Measurements from ENCODE around the gene SNX20.

Gene SNX20

GRCh38 chr16:50634947-50635346 lies 46.2 kb downstream of the SNX20 start:
- no peak for DNase-seq (ENCODE audit: low spot score)

- no peak for DNase-seq (ENCODE audit: low spot score)
These were observed 47.0 kb downstream of the SNX20 start for GRCh38 chr16:50634090-50634489.

GRCh38 chr16:50632927-50633800 lies 47.9 kb downstream of the SNX20 start:
- no peak for DNase-seq (ENCODE audit: low spot score)

DNA sequence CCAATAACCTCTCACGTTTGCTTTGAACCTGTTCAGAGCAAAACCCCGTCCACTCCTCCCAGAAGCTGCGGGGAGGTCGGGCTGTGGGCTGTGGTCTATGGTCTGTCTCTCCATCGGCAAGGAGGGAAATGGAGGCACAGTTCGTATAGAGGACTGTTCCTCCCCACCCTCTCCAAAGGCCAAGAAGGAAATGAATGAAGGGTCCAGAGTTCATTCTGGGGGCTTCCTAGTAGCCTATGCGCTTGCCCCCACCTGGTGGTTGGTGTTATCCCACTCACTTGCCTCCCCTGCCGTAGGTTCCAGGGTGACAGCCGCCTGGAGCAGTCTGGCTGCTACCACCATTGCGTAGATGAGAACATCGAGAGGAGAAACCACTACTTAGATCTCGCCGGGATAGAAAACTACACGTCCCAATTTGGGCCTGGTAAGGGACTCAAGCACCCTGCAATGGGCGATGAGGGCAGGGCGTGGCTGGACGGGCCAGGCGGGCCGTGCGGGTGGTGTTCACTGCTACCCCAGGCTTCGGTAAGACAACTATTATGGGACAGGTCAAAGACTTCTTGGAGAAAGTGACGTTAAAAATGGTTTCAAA lies 49.0 kb downstream of the SNX20 start:
- no peak for DNase-seq (ENCODE audit: low spot score)

DNA sequence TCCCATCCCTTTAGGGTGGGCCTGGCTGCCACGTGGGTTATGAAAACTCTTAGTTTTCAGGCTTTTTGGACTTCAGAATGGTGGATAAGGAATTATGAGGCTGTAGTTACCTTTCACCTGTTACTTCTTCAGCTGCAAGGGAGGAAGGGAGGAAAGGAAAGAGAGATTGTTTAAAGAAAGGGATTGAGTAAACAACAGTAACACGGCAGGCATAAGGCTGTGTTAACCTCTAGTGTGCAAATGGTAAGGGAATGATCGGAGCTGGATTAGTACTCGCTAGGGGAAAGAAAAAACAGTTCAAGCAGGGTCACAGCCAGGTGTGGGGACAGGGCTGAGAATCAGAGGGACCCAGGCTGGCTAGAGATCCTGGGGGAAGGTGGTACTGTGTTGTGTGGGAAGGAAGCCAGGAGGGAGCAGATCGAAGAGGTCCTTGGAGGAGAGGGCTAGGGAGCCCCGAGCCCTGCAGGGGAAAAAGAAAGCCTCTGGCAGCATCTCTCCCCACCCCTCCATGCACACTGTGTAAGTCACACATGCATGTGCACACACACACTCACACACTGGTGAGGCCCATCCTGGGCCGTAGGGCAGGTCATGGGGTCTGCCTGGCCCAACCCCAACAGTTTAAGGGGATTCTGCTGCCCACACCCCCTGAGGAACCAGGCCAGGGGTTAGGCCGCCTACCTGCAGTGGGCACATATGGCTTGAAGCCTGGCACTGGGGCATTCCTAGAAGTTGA lies 49.7 kb downstream of the SNX20 start:
- no peak for DNase-seq (ENCODE audit: low spot score)

DNA sequence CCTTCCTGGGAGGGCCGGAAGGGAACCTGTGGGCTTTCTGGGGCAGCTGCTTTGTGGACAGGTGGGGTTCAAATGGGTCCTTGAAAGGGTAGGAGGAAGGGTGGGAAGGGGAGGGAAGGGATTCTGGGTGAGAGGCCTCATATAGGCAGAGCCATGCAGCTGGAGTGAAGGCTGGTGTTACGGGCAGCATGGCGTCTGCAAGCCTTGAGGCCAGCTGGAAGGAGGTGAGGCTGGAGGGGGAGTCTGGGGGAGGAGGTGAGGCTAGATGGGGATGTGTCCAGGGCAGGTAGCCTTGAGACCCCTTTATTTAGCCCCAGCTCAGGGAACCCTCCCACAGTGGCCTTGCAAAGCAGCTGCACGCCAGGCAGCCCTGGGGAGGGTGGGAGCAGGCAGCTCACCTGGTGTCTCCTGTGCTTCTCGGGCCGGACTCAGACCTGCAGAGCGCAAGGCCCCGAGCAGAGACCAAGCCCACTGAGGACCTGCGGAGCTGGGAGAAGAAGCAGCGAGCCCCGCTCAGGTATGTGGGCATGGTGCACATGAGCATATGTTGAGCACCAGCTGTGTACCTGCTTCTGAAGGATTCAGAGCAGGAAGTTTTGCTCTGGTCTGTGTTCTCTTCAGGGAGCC lies 50.6 kb downstream of the SNX20 start:
- DNase-seq (ENCODE audit: low spot score), result no peak

GRCh38 chr16:50629334-50629733 lies 51.8 kb downstream of the SNX20 start:
- DNase-seq (ENCODE audit: low spot score), result no peak

GRCh38 chr16:50628156-50628802 lies 52.8 kb downstream of the SNX20 start:
- DNase-seq (ENCODE audit: low spot score), result no peak

DNA sequence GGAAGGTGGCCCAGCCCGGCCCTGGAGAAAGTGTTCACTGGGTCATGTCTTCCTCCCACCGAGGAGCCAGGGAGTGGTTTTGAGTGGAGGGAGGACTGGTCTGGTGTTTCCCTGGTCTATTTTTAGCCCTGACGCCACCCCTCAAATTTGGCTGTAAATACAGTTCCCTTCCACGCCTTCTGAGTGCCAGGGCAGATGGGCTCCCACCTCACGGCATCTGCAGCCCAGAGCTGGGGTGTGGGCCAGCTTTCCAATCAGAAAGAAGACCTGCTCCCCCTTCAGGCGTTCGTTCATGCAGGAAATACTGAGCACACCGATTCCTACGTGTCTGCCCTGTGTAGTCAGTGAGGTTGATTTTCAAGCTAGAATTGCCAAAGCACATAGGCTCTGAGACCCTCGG lies 53.7 kb downstream of the SNX20 start:
- DNase-seq (ENCODE audit: low spot score), result peak; percentile 47

DNA sequence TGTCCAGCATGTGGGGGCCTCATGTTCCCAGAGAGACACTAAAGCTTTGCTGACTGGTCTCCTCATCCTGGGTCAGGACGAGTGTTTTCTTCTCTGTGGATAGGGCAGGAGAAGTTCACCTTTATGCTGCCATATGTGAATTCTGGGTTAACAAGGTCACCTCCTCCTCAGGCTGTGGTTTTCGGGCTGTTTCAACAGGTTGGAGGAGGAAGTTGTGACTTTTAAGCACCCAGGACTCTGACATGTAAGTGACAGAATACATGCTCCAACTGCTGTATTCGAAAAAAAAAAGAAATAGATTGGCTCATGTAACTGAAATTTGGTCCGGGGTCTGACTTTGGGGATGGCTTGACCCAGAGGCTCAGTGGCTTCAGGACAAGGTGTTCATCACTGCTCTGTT lies 54.2 kb downstream of the SNX20 start:
- no peak for DNase-seq (ENCODE audit: low spot score)

GRCh38 chr16:50625374-50625773 lies 55.7 kb downstream of the SNX20 start:
- DNase-seq (ENCODE audit: low spot score), result no peak

GRCh38 chr16:50624449-50624970 lies 56.6 kb downstream of the SNX20 start:
- DNase-seq (ENCODE audit: low spot score), result no peak

DNA sequence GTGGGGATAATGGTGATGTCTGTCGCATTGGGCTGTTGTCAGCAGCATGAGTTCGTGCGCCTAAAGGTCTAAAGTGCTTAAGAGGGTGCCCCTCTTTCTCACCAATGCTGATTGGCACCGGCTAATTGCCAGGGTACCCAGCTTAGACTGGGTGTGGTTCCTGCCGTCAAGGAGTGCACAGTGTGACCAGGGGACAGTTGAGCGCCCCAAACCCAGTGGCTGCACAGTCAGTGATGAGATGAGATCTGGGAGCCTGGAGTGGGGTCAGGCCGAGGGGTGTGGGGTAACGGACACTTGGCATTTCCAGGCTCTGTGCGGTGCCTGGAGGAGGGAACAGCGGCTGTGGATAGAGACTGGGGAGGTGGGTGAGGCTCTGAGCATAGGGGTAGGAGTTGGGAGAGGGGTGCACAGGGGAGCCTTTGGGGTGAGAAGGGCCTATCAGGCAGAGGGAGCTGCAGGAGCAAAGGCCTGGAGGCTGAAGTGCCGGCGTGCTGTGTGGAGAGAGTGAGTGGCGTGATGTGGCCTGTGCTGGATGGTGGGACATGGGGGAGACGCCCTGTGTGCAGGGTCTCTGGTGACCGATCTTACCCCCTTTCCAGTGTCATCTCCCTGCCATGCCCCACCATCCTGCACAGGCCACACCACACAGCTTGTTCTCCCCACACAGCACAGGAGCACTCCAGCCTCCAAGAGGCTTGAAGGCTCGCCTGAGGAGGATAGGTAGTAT lies 58.3 kb downstream of the SNX20 start:
- no peak for DNase-seq (ENCODE audit: low spot score)

DNA sequence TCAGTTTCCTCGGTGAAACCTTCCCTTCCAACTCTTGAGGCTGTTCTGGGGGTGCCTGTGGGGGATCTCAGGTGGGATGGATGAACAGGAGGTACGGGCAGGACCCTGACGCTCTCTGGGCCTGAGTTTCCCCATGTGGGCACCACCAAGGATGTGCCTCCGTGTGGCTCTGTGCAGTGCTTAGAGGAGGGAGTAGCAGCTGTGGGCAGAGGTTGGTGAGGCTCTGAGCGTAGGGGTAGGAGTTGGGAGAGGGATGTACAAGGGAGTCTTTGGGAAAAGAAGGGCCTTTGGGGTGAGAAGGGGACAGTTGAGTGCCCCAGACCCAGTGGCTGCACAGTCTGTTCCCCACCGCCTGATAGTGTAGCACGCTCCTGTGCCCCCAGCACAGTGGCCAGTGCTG lies 59.1 kb downstream of the SNX20 start:
- no peak for DNase-seq (ENCODE audit: low spot score)
